GM12878 (cell line): ENCODE data around the gene ZNF451. TPM values are rescaled to one million over a fixed set of nuclear protein-coding genes. Genes with fewer than 3 reads are reported as not detected.

ENCODE experiments used
- CBFB ChIP-seq: IDR thresholded peaks from 2 replicates; pipeline ENCODE4 v1.6.1; 2016; ENCODE audit warnings: antibody characterized with exemption, low read depth
- CHD1 ChIP-seq: IDR thresholded peaks from 2 replicates; pipeline ENCODE4 v1.6.1; 2012; ENCODE audit warnings: low read depth, low read length, improper control_type of control experiment
- CREM ChIP-seq: IDR thresholded peaks from 2 replicates; pipeline ENCODE4 v1.6.1; 2014; ENCODE audit warnings: antibody characterized with exemption, low read depth
- JUND ChIP-seq: IDR thresholded peaks from 2 replicates; pipeline ENCODE4 v1.6.1; 2012; ENCODE audit warnings: low read depth, mild to moderate bottlenecking, low read length, improper control_type of control experiment, moderate library complexity
- KLF5 ChIP-seq: fragments of 450-650 bp; IDR thresholded peaks from 2 replicates; pipeline ENCODE4 v1.6.1; 2014; ENCODE audit warnings: mild to moderate bottlenecking; ENCODE audit not compliant: partially characterized antibody
- LARP7 ChIP-seq: fragments of 450-650 bp; IDR thresholded peaks from 2 replicates; pipeline ENCODE4 v1.6.1; 2017; ENCODE audit warnings: mild to moderate bottlenecking
- NFIC ChIP-seq: IDR thresholded peaks from 2 replicates; pipeline ENCODE4 v1.6.1; 2012; ENCODE audit warnings: low read depth, mild to moderate bottlenecking, inconsistent platforms, low read length, moderate library complexity
- SMARCA5 ChIP-seq: fragments of 450-650 bp; IDR thresholded peaks from 2 replicates; pipeline ENCODE4 v1.6.1; 2017; ENCODE audit warnings: mild to moderate bottlenecking
- SREBF2 ChIP-seq: IDR thresholded peaks from 2 replicates; pipeline ENCODE4 v1.6.1; 2012; ENCODE audit warnings: mild to moderate bottlenecking, low read length
- TARDBP ChIP-seq: IDR thresholded peaks from 2 replicates; pipeline ENCODE4 v1.6.1; 2016; ENCODE audit warnings: borderline replicate concordance
- TCF7 ChIP-seq: IDR thresholded peaks from 2 replicates; pipeline ENCODE4 v1.6.1; 2014; ENCODE audit warnings: antibody characterized with exemption, borderline replicate concordance
- WRNIP1 ChIP-seq: IDR thresholded peaks from 2 replicates; pipeline ENCODE4 v1.6.1; 2011; ENCODE audit warnings: low read depth, low read length, improper control_type of control experiment, borderline replicate concordance
- ZBTB40 ChIP-seq: fragments of 450-650 bp; IDR thresholded peaks from 2 replicates; pipeline ENCODE4 v1.6.1; 2016; ENCODE audit warnings: mild to moderate bottlenecking, moderate library complexity, borderline replicate concordance
- ZNF687 ChIP-seq: fragments of 450-650 bp; IDR thresholded peaks from 2 replicates; pipeline ENCODE4 v1.6.1; 2017; ENCODE audit warnings: mild to moderate bottlenecking, moderate library complexity
- polyA plus RNA-seq, 11 experiments: library from polyadenylated mRNA; depleted of rRNA in 4 of 11; unstranded in 6 of 11; stranded (reverse) in 5 of 11; fragments of >200 nt; fragmentation: Nextera tagmentation in 4 of 11; fragmentation: Illumina TruSeq in 1 of 11; extraction: Ambion mirVana in 4 of 11; extraction: Trizol in 1 of 11; gene quantifications; 1 replicate in 1 of 11; 2 replicates in 10 of 11; pipeline versions ENCODE4 v1.2.1 to v1.2.3, GENCODE V29; 2011 to 2016; ENCODE audit warnings: inconsistent platforms in 2 of 11, missing spikeins in 2 of 11, low read depth in 1 of 11
- total RNA-seq, 4 experiments: library from RNA; depleted of rRNA in 3 of 4; stranded (reverse); fragments of >200 nt in 3 of 4; fragmentation: Illumina TruSeq in 1 of 4; extraction: Trizol in 1 of 4; gene quantifications; 2 replicates each; pipeline versions ENCODE4 v1.2.1 to v1.2.3, GENCODE V29; 2013 to 2021
- TF ChIP-seq, protein P1 (sequence below): fragments of 450-650 bp; IDR thresholded peaks from 2 replicates; pipeline ENCODE4 v1.6.1; 2017; ENCODE audit warnings: antibody characterized with exemption, mild to moderate bottlenecking, moderate library complexity
- TF ChIP-seq, protein P2 (sequence below): fragments of 450-650 bp; IDR thresholded peaks from 2 replicates; pipeline ENCODE4 v1.6.1; 2017; ENCODE audit warnings: mild to moderate bottlenecking

ZNF451 gene
- total and polyA plus RNA-seq, 10 of the 15 experiments (the other 5 are each of a cell fraction or from before 2014, with no cell fraction given) = 6.5 to 44.4 (median 23.8) TPM

- TF ChIP-seq ZNF687 (no peak; the same call in 1 of the 2 replicates), CREM (peak; percentile 66), SMARCA5 (peak; percentile 77; the same call in 1 of the 2 replicates), SREBF2 (no peak), JUND (peak; percentile 99), WRNIP1 (no peak), ZBTB40 (no peak), NFIC (no peak; the same call in 1 of the 2 replicates), KLF5 (peak; percentile 98), TCF7 (peak; percentile 9; the same call in 1 of the 2 replicates), CBFB (no peak; the same call in 1 of the 2 replicates), CHD1 (peak; percentile 97), TARDBP (no peak), LARP7 (peak; percentile 98)
- TF ChIP-seq, protein P1, sequence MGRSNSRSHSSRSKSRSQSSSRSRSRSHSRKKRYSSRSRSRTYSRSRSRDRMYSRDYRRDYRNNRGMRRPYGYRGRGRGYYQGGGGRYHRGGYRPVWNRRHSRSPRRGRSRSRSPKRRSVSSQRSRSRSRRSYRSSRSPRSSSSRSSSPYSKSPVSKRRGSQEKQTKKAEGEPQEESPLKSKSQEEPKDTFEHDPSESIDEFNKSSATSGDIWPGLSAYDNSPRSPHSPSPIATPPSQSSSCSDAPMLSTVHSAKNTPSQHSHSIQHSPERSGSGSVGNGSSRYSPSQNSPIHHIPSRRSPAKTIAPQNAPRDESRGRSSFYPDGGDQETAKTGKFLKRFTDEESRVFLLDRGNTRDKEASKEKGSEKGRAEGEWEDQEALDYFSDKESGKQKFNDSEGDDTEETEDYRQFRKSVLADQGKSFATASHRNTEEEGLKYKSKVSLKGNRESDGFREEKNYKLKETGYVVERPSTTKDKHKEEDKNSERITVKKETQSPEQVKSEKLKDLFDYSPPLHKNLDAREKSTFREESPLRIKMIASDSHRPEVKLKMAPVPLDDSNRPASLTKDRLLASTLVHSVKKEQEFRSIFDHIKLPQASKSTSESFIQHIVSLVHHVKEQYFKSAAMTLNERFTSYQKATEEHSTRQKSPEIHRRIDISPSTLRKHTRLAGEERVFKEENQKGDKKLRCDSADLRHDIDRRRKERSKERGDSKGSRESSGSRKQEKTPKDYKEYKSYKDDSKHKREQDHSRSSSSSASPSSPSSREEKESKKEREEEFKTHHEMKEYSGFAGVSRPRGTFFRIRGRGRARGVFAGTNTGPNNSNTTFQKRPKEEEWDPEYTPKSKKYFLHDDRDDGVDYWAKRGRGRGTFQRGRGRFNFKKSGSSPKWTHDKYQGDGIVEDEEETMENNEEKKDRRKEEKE = peak; percentile 85
- TF ChIP-seq, protein P2, sequence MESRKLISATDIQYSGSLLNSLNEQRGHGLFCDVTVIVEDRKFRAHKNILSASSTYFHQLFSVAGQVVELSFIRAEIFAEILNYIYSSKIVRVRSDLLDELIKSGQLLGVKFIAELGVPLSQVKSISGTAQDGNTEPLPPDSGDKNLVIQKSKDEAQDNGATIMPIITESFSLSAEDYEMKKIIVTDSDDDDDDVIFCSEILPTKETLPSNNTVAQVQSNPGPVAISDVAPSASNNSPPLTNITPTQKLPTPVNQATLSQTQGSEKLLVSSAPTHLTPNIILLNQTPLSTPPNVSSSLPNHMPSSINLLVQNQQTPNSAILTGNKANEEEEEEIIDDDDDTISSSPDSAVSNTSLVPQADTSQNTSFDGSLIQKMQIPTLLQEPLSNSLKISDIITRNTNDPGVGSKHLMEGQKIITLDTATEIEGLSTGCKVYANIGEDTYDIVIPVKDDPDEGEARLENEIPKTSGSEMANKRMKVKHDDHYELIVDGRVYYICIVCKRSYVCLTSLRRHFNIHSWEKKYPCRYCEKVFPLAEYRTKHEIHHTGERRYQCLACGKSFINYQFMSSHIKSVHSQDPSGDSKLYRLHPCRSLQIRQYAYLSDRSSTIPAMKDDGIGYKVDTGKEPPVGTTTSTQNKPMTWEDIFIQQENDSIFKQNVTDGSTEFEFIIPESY = no peak
Measured at GRCh38 chr6:57172136-57173055, 82.4 kb downstream of the ZNF451 start, which contains the start of gene BAG2 (continued).
